ENCODE results near the gene ANKRD10. TPM values are rescaled to one million over a fixed set of nuclear protein-coding genes. Genes with fewer than 3 reads are reported as not detected.

ANKRD10 gene
- total RNA-seq, 1 donor from 2014 or later = 138 TPM

GRCh38 chr13:110885966-110886869, 28.7 kb downstream of the ANKRD10 start:
- no peak for DNase-seq (ENCODE audit: low spot score)

GRCh38 chr13:110885516-110885915, 29.4 kb downstream of the ANKRD10 start:
- DNase-seq (ENCODE audit: low spot score) = no peak

DNA sequence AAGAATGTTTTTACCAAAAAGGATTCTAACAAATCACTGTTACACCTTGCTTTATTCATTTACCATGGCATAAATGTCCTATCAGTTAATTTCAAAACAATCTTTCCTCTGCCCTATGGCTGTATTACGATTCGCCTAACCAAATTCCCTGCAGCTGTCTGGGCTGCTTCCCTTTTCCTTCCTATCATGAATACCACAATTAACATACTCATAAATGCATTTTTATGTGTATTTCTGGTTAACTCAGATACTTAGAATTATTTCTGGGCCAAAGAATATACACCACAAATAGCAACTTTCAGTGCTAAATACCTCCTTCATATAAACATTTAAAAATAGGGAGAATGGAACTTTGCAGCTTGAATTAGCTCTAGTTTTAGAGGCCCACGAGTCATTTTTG, 30.4 kb downstream of the ANKRD10 start:
- DNase-seq (ENCODE audit: low spot score) = no peak

DNA sequence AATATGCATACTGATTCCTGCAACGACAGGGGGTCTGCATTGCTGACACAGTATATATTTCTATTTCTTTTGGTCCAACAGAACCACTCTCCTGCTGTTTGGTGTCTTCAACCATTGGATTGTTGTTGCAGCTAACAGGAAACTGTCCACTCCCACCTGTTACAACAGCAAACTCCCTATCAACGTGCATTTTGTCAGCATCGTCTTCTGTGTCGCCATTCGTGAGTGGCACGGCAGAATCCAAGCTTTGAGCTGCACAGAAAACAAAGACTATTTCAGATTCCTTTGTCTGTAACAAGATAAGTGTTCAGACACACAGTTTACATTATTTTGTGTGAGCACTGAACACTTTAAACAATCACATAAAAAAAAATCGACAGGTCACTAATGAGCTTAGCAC, 31.3 kb downstream of the ANKRD10 start:
- DNase-seq (ENCODE audit: low spot score) = no peak

GRCh38 chr13:110882972-110883371, 31.9 kb downstream of the ANKRD10 start:
- DNase-seq (ENCODE audit: low spot score) = no peak

DNA sequence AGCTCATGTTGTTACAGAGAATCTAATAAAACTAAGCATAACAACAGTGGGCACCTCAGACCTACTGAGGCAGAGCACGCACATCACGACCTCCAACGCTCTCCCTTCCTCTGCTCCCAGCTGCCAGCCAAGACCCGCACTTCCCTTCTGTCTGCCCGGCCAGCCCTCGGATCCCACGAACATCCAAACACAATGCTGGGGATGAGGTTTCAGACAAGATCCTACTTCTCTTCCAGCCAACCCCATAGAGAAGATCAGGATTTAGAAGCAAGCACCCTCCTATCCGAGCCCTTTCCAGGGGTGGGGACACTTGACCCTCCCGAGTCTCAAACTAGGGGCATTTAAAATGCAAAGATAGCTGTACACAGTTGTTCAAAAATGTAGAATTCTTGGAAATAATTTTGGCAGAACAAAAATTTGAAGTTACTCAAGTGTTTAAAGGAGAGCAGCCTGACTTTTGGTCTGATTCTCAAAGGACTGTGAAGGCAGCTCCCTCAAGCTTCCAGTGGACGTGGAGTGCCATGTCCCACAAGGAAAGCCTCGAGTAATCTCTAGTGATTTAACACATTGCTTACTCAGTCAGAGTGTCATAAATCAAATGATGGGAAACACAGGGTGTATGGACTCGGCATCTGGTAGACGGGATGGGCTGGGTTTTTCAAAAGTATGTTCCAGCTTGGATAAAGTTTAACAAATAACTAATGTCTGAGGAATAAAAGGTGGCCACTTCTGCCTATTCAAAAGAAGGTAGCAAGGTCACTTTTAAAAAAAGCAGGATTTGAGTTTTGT, 32.8 kb downstream of the ANKRD10 start:
- DNase-seq (ENCODE audit: low spot score) = no peak

DNA sequence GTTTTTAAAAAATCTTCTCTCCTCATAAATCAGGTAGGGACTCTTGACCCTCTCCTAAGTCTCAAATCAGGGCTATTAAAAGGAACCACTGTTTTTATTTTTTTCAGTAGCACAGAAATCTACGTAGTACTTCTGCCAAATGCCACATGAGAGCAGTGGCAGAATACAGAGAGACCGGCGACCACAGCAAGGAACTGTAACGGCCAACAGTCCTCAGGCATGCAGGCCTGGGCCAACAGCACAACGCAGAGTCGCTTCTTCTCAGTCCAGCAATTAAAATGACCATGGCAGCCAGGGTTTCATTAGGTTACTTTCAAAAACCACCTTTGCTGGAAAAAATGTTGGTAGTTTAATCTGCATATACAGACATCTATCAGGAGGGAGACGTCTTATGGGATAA, 34.2 kb downstream of the ANKRD10 start:
- DNase-seq (ENCODE audit: low spot score) = no peak

GRCh38 chr13:110879482-110879881, 35.4 kb downstream of the ANKRD10 start:
- no peak for DNase-seq (ENCODE audit: low spot score)

DNA sequence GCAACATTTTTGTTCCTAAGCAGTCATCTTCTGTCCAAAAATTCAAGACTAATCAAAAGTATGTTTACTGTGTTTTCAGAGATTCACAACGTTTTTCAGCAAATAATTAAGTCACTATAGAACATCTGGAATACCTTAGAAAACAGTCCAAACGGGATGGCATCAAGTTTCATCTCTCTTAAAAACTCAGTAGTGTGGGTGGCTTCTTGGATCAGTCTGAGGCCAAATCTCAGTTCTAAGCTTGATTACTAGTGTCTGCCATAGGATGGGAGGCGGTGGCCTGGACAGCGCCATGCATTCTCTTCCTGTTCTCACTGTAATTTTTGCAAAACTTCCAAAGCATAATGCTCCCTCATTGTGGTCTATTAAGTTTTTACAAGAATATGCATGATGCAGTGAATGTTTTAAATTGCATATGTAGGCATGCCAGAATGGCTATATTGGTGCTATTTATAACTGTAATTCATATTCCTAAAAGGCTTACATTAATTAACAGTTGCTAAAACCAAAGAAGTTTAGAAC, 37.1 kb downstream of the ANKRD10 start:
- no peak for DNase-seq (ENCODE audit: low spot score)

- no peak for DNase-seq (ENCODE audit: low spot score)
Measured at GRCh38 chr13:110876609-110877008, 38.3 kb downstream of the ANKRD10 start.

- DNase-seq (ENCODE audit: low spot score) = no peak
Measured at GRCh38 chr13:110875241-110875640, 39.6 kb downstream of the ANKRD10 start.

- peak; percentile 91 for DNase-seq (ENCODE audit: low spot score)
Measured at GRCh38 chr13:110874508-110874960, 40.3 kb downstream of the ANKRD10 start.

DNA sequence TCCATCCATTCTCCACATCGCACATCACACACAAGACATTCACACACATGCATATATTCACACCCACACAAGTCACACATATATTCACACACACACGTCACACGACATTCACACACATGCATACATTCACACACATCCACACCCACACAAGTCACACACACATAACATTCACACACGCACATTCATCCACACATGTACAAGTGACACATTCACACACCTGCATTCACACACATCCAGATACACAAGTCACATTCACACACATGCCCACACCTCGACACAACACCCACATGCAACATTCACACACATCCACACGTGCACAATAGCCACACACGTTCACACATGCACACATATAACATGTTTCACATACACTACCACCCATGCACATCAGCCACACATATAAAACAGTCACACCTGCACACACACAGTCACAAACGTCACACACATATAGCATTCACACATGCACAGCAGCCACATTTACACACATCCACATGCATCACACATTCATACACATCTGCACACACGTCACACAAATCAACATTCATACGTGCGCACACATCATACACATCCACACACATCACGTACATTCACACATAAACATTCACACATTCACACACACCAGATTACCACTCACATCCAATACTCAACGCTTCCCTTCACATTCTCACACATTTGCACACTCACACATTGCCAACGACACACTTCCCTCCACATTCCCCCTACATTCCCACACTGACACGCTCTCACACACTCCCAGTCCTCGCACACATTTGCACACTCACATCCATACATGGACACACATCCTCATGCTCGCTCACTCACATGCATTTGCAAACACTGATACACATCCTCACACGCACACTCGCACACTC, 41.0 kb downstream of the ANKRD10 start:
- no peak for DNase-seq (ENCODE audit: low spot score)

GRCh38 chr13:110872768-110873638, 41.9 kb downstream of the ANKRD10 start:
- DNase-seq (ENCODE audit: low spot score) = no peak

GRCh38 chr13:110872034-110872767, 42.7 kb downstream of the ANKRD10 start:
- no peak for DNase-seq (ENCODE audit: low spot score)

- DNase-seq (ENCODE audit: low spot score) = peak; percentile 91
Measured at GRCh38 chr13:110869805-110870706, 44.8 kb downstream of the ANKRD10 start.

DNA sequence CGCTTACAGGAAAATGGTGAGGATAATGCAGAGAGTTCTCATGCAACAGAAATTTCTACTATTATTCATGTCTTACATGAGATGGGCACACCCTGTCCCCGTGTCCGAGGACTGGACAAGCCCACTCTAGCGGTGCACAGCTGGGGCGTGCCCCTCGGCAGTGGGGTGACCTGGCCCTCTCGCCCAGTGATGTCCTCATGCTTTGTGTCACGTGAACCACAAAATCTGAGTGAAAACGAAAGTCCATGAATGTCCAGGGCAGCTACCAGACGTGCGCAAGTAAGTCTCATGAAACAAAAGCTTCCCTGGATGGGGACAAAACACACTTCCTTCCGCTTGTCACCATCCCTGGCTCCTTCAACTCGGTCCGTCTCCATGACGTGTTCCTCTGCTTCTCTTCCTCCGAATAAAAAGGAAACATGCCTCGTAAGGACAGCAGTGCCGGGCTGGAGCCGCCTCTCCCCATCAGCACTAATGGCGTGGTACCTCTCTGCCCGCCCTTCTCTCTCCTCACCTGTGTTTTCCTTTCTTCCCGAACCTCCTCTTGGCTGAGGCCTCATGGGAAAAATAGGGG, 45.6 kb downstream of the ANKRD10 start:
- no peak for DNase-seq (ENCODE audit: low spot score)

- no peak for DNase-seq (ENCODE audit: low spot score)
Measured at GRCh38 chr13:110868720-110869119, 46.1 kb downstream of the ANKRD10 start.
